SK-N-SH treated with all-trans-retinoic acid at 6 μM for 48 hours (cell line): ENCODE results near the gene NTN1.

Experiments
- ATAC-seq: fragments of 200-7000 bp; cut with Tn5 transposase; 3 replicates; pipeline ENCODE4 v1.9.1; 2020; ENCODE audit warnings: mild to moderate bottlenecking, moderate library complexity
- ARNTL ChIP-seq: fragments of 450-650 bp; formaldehyde crosslinking; IDR thresholded peaks from 2 replicates; pipeline ENCODE4 v1.5.0; 2020; ENCODE audit warnings: low read depth, mild to moderate bottlenecking, moderate library complexity, borderline replicate concordance
- BACH2 ChIP-seq: fragments of 250-450 bp; sonication (Bioruptor Pico); IDR thresholded peaks from 2 replicates; pipeline ENCODE4 v1.9.0; 2021; ENCODE audit warnings: mild to moderate bottlenecking, borderline replicate concordance
- CREB5 ChIP-seq: fragments of 250-450 bp; sonication (Bioruptor Pico); IDR thresholded peaks from 2 replicates; pipeline ENCODE4 v1.5.1; 2020; ENCODE audit warnings: low read depth, mild to moderate bottlenecking, moderate library complexity
- CSDC2 ChIP-seq: fragments of 250-450 bp; sonication (Bioruptor Pico); IDR thresholded peaks from 2 replicates; pipeline ENCODE4 v1.5.0; 2020; ENCODE audit warnings: mild to moderate bottlenecking, moderate library complexity
- CSRNP3 ChIP-seq: fragments of 250-450 bp; sonication (Bioruptor Pico); IDR thresholded peaks from 2 replicates; pipeline ENCODE4 v1.5.1; 2021; ENCODE audit warnings: mild to moderate bottlenecking, moderate library complexity
- GLIS3 ChIP-seq: fragments of 250-450 bp; sonication (Bioruptor Pico); IDR thresholded peaks from 2 replicates; pipeline ENCODE4 v1.5.0; 2020; ENCODE audit warnings: mild to moderate bottlenecking, moderate library complexity
- ISL1 ChIP-seq: fragments of 250-450 bp; sonication (Bioruptor Pico); IDR thresholded peaks from 2 replicates; pipeline ENCODE4 v2.1.2; 2022; ENCODE audit warnings: mild to moderate bottlenecking, moderate library complexity
- OSR1 ChIP-seq: fragments of 250-450 bp; sonication (Bioruptor Pico); IDR thresholded peaks from 2 replicates; pipeline ENCODE4 v1.8.0; 2022; ENCODE audit warnings: moderate library complexity, mild to moderate bottlenecking, inconsistent platforms
- POU6F1 ChIP-seq: fragments of 250-450 bp; sonication (Bioruptor Pico); IDR thresholded peaks from 2 replicates; pipeline ENCODE4 v1.8.0; 2021; ENCODE audit warnings: low read depth, mild to moderate bottlenecking, moderate library complexity, borderline replicate concordance
- RARB ChIP-seq: fragments of 250-450 bp; sonication (Bioruptor Pico); IDR thresholded peaks from 2 replicates; pipeline ENCODE4 v1.8.0; 2021; ENCODE audit warnings: mild to moderate bottlenecking, moderate library complexity
- SNAI2 ChIP-seq: fragments of 250-450 bp; sonication (Bioruptor Pico); IDR thresholded peaks from 2 replicates; pipeline ENCODE4 v1.5.0; 2020; ENCODE audit warnings: mild to moderate bottlenecking, moderate library complexity
- TCF4 ChIP-seq: fragments of 250-450 bp; sonication (Bioruptor Pico); IDR thresholded peaks from 2 replicates; pipeline ENCODE4 v1.8.0; 2021; ENCODE audit warnings: mild to moderate bottlenecking, moderate library complexity, borderline replicate concordance
- TOX ChIP-seq: fragments of 250-450 bp; sonication (Bioruptor Pico); IDR thresholded peaks from 2 replicates; pipeline ENCODE4 v1.8.0; 2021; ENCODE audit warnings: mild to moderate bottlenecking, moderate library complexity, borderline replicate concordance
- TSHZ2 ChIP-seq: fragments of 250-450 bp; sonication (Bioruptor Pico); IDR thresholded peaks from 2 replicates; pipeline ENCODE4 v1.5.0; 2020; ENCODE audit warnings: mild to moderate bottlenecking, moderate library complexity
- ZC3H10 ChIP-seq: fragments of 250-450 bp; sonication (Bioruptor Pico); IDR thresholded peaks from 2 replicates; pipeline ENCODE4 v1.5.1; 2021; ENCODE audit warnings: mild to moderate bottlenecking, moderate library complexity
- ZNF565 ChIP-seq: fragments of 450-650 bp; formaldehyde crosslinking; conservative IDR thresholded peaks from 2 replicates; pipeline ENCODE4 v1.5.0; 2020; ENCODE audit warnings: low read depth, mild to moderate bottlenecking, moderate library complexity
- ZNF70 ChIP-seq: fragments of 450-650 bp; formaldehyde crosslinking; IDR thresholded peaks from 2 replicates; pipeline ENCODE4 v1.5.0; 2020; ENCODE audit warnings: mild to moderate bottlenecking, moderate library complexity
- ZNF8 ChIP-seq: fragments of 450-650 bp; formaldehyde crosslinking; IDR thresholded peaks from 2 replicates; pipeline ENCODE4 v1.5.0; 2020; ENCODE audit warnings: mild to moderate bottlenecking, moderate library complexity
- TF ChIP-seq, protein P1 (sequence below): fragments of 250-450 bp; sonication (Bioruptor Pico); IDR thresholded peaks from 2 replicates; pipeline ENCODE4 v1.8.0; 2020; ENCODE audit warnings: mild to moderate bottlenecking, moderate library complexity, borderline replicate concordance

The NTN1 gene

DNA sequence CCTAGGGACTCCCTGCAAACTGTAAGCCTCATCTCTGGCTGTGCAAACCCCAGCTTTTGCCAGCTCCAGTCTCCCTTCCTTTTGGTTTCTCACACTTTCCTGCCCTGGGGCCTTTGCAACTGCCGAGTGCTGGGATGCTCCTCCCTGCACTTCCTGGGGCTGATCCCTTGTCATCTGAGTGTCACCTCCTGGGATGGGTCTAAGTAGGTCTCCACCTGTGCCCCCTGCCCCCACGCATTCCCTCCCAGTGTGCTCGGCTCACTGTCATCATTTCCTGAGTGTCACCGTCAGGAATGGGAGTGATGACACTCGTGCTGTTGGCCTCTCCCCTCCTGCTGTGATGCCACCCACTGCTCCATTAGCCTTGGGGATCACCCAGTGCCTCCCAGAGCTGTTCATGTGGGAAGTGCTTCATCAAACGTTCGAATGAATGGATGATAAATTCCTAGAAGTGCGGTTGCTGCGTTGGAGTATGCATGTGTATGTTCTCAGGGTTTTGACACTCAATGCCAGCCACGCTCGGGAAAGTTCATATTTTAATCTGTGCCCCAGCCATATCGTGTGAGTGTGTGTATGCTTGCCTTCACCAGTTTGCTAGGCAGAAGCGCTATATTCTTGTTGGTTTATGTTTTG is 189.9 kb downstream of the NTN1 start (continued):
- TF ChIP-seq TOX (CRISPR knock-in tag): no peak

DNA sequence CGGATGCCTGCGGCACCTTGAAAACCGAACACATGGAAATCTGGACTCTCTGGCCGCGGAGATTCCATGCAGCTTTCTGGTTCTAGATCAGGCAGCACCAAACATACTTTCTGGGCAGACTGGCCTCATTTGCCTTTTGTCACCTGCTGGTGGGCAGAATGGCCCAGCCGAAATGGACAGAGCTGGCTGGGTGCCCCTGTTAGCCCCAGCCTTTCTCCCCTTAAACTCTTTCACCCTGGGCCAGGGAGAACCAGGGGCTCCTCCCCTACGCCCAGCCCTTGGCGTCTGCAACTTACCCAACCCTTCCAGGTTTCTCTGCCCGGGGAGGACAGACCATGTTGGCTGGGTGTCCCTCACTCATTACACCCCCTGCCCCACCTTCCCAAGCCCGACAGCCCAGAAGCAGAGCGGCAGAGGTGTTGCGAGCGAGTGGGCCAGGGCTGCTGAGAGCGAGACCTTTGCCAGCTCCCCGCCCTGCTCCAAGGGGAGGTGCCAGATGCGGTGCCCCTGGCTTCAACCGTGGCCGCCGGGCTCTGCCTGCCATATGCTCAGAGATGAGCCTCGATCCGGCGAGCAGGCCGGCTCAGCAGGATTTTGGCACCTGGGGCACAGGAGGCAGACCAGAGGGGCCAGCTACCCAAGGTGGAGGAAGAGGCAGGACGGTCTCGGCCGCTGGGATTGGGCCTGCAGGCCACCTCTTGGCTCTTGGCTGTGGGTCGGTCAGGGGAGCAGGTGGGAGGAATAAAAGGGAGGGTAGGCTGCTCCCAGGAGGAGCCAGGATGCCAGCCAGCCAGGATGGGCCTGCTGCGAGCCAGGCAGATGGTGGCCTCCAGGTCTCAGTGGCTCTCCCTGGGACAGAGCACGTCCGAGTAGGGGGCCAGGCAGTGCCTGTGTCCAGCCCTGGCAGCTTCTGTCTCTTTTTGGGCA is 191.3 kb downstream of the NTN1 start:
- no peak for TF ChIP-seq GLIS3 (CRISPR knock-in tag)
- no peak for TF ChIP-seq POU6F1 (CRISPR knock-in tag)
- TF ChIP-seq CSDC2: no peak
- no peak for TF ChIP-seq ZNF70 (CRISPR knock-in tag)
- TF ChIP-seq CREB5 (CRISPR knock-in tag): no peak
- no peak for TF ChIP-seq ZC3H10 (CRISPR knock-in tag)
- no peak for TF ChIP-seq OSR1
- TF ChIP-seq TOX (CRISPR knock-in tag): no peak
- TF ChIP-seq ARNTL: no peak
- no peak for TF ChIP-seq CSRNP3 (CRISPR knock-in tag)
- no peak for TF ChIP-seq ZNF565 (CRISPR knock-in tag)
- no peak for TF ChIP-seq RARB (CRISPR knock-in tag)
- TF ChIP-seq SNAI2: no peak
- TF ChIP-seq, protein P1, sequence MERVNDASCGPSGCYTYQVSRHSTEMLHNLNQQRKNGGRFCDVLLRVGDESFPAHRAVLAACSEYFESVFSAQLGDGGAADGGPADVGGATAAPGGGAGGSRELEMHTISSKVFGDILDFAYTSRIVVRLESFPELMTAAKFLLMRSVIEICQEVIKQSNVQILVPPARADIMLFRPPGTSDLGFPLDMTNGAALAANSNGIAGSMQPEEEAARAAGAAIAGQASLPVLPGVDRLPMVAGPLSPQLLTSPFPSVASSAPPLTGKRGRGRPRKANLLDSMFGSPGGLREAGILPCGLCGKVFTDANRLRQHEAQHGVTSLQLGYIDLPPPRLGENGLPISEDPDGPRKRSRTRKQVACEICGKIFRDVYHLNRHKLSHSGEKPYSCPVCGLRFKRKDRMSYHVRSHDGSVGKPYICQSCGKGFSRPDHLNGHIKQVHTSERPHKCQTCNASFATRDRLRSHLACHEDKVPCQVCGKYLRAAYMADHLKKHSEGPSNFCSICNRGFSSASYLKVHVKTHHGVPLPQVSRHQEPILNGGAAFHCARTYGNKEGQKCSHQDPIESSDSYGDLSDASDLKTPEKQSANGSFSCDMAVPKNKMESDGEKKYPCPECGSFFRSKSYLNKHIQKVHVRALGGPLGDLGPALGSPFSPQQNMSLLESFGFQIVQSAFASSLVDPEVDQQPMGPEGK: no peak
- no peak for TF ChIP-seq BACH2 (CRISPR knock-in tag)

GRCh38 chr17:9213303-9213640 is 192.0 kb downstream of the NTN1 start:
- no peak for ATAC-seq
- TF ChIP-seq CSRNP3 (CRISPR knock-in tag): no peak
- no peak for TF ChIP-seq TCF4 (CRISPR knock-in tag)
- TF ChIP-seq GLIS3 (CRISPR knock-in tag): no peak
- TF ChIP-seq TSHZ2 (CRISPR knock-in tag): no peak
- TF ChIP-seq RARB (CRISPR knock-in tag): no peak
- no peak for TF ChIP-seq ZNF8
- TF ChIP-seq ARNTL: no peak
- TF ChIP-seq ISL1 (CRISPR knock-in tag): no peak

More for the DNA sequence above, 191.3 kb downstream of the NTN1 start:
- no peak for ATAC-seq
